ENCODE measurements around the gene CT47A7. TPM values are rescaled to one million over a fixed set of nuclear protein-coding genes. Genes with fewer than 3 reads are reported as not detected.
"Not testable (repeated sequence)": the region's sequence is repeated elsewhere in the genome, so short reads cannot be mapped to it uniquely, and the experiment has no call there.

CT47A7 gene
- total RNA-seq: not detected in 2 replicates

DNA sequence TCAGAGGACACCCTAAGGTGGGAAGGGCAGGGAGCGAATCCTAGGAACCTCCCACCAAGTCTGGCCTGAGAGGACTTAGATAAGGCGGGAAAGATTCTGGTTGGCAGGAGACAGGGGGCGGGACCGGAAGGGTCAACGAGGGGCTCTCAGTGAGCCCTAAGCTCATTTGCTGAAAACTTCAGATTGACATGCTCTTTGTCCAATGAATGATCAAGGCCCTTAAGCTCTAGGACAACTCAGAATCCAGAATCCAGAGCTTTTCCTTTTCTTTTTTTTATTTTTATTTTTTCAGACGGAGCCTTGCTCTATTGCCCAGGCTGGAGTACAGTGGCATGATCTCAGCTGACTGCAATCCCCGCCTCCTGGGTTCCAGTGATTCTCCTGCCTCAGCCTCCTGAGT, at the start of gene CT47A7:
Gene CT47A7, minus strand, starts transcription at position 101 of the 400 bp plus-strand sequence. CDS start 255 bp downstream, outside the sequence.
- not testable (repeated sequence) for DNase-seq (ENCODE audit: low read depth in 2 of 2)

DNA sequence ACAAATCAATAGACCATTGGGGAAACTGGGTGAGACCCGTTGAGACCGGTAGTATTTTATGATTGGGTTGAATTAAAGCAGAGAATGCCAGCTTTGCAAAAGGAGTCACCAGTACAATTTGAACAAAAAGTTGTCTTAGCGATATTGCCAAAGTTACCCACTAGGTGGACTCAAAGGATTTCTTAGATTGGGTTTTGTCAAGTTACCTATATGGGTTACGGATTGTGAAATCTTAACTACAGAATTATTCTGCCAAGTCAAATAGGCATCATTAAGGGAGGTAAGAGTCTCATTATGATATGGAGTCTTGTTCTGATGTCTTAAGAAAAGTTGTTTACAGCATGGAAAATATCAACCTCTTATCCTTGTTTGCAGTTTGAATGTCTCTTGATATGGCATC, 44.2 kb upstream of the CT47A7 start:
- DNase-seq (ENCODE audit: low read depth in 2 of 2): no peak

DNA sequence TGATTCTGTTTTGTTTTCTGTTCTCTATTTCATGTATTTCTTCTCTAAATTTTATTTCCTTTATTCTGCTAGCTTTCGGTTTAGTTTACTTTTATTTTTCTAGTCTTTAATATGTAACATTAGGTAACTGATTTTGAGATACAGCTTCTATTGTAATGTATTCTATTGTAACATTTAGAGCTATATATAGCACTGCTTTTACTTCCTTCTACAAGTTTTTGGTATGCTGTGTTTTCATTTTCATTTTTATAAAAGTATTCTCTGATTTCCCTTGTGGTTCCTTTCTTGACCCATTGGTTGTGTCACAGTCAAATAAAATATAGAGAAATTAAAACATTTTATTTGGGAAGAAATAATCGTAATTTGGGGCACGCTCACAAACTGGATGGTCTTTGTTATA, 43.0 kb upstream of the CT47A7 start:
- DNase-seq (ENCODE audit: low read depth in 2 of 2): no peak

DNA sequence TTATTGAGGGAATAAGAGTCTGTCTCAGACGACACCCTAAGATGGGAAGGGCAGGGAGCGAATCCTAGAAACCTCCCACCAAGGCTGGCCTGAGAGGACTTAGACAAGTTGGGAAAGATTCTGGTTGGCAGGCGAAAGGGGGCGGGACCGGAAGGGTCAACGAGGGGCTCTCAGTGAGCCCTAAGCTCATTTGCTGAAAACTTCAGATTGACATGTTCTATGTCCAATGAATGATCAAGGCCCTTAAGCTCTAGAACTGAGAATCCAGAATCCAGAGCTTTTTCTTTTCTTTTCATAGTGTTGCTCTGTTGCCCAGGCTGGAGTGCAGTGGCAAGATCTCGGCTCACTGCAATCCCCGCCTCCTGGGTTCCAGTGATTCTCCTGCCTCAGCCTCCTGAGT, 29.3 kb upstream of the CT47A7 start, which contains the start of gene CT47A1:
Gene CT47A1, minus strand, starts transcription at position 101 of the 400 bp plus-strand sequence. CDS start 231 bp downstream, outside the sequence.
- DNase-seq (ENCODE audit: low read depth in 2 of 2): not testable (repeated sequence)

Other genes starting within 250 kb of the CT47A7 start
- not detected in 2 replicates for gene CT47B1, start 80.7 kb downstream of the CT47A7 start, total RNA-seq
- gene CT47A11, start 19.4 kb downstream of the CT47A7 start, total RNA-seq: not detected in 2 replicates
- gene CT47A10, start 14.6 kb downstream of the CT47A7 start, total RNA-seq: not detected in 2 replicates
- not detected in 2 replicates for gene CT47A9, start 9.7 kb downstream of the CT47A7 start, total RNA-seq
- gene CT47A8, start 4.9 kb downstream of the CT47A7 start, total RNA-seq: not detected in 2 replicates
- gene CT47A6, start 4.9 kb upstream of the CT47A7 start, total RNA-seq: not detected in 2 replicates
- not detected in 2 replicates for gene CT47A5, start 9.7 kb upstream of the CT47A7 start, total RNA-seq
- not detected in 2 replicates for gene CT47A4, start 14.6 kb upstream of the CT47A7 start, total RNA-seq
- gene CT47A3, start 19.5 kb upstream of the CT47A7 start, total RNA-seq: not detected in 2 replicates
- gene CT47A2, start 24.3 kb upstream of the CT47A7 start, total RNA-seq: not detected in 2 replicates
- not detected in 2 replicates for gene CT47A1, start 29.2 kb upstream of the CT47A7 start, total RNA-seq
- gene GLUD2, start 91.0 kb upstream of the CT47A7 start, total RNA-seq: 0.44 and 0.79 TPM in 2 replicates

All from lung microvascular endothelial cell (primary cell).